ENCODE measurements around the gene BTAF1. TPM values are rescaled to one million over a fixed set of nuclear protein-coding genes. Genes with fewer than 3 reads are reported as not detected.
A peak's percentile ranks its signal among the peaks of the same experiment; 100 is the strongest.
"Not testable (repeated sequence)": the region's sequence is repeated elsewhere in the genome, so short reads cannot be mapped to it uniquely, and the experiment has no call there.

BTAF1 gene
- total RNA-seq, 4 donors from 2014 or later = 33.1 to 72.3 (median 65.1) TPM

- DNase-seq (ENCODE audit: low spot score) = no peak
- TF ChIP-seq, protein P1, sequence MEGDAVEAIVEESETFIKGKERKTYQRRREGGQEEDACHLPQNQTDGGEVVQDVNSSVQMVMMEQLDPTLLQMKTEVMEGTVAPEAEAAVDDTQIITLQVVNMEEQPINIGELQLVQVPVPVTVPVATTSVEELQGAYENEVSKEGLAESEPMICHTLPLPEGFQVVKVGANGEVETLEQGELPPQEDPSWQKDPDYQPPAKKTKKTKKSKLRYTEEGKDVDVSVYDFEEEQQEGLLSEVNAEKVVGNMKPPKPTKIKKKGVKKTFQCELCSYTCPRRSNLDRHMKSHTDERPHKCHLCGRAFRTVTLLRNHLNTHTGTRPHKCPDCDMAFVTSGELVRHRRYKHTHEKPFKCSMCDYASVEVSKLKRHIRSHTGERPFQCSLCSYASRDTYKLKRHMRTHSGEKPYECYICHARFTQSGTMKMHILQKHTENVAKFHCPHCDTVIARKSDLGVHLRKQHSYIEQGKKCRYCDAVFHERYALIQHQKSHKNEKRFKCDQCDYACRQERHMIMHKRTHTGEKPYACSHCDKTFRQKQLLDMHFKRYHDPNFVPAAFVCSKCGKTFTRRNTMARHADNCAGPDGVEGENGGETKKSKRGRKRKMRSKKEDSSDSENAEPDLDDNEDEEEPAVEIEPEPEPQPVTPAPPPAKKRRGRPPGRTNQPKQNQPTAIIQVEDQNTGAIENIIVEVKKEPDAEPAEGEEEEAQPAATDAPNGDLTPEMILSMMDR (IDR thresholded peaks at IDR 0.05) = no peak
- no peak for ATAC-seq (ENCODE audit: low FRiP score)
These were observed 39.0 kb upstream of the BTAF1 start for GRCh38 chr10:91884536-91884935.

DNA sequence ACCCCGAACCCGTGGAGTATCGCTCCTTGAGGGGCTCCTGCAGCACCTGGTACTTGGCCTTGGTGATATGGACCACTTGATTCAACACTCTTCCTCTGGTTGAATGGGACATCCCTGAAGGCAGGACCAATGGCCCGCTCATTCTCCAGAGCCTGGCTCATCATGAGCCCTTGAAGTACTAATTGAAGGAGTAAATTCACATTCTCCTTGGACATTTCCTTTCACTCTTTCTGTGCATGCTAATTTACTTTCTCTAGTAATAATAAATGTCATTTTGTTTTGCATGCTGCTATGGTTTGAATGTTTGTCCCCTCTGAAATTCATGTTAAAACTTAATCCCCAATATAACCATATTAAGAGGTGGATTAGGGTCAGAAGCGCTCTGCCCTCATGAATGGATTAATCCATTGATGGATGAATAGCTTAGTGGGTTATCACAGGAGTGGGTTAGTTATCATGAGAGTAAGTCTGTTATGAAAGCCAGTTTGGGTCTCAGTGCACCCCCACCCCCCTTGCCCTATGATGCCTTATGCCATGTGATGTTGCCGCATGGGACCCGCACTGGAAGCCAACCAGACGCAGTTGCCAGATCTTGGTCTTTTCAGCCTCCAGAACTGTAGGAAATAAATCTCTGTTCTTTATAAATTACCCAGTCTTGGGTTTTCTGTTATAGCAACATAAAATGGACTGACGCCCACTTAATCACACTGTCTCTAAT lies 38.0 kb upstream of the BTAF1 start:
- no peak for DNase-seq (ENCODE audit: low spot score)
- TF ChIP-seq, protein P1 (IDR thresholded peaks at IDR 0.05) = no peak
- ATAC-seq (ENCODE audit: low FRiP score) = no peak

DNA sequence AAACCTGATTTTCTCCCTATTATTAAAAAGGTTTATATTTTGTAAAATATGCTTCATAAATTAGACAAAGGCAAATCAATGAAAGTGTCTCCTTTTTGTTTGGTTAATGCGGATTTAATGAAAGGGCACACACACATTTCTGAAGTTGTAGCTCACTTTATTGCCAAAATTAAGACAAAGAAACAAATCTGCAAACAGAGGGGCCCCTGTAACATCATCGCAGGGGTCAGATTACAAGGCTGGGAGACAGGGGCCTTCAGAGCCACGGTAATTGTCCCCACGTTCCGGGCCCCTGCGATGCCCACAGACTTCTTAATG lies 36.7 kb upstream of the BTAF1 start:
- TF ChIP-seq, protein P1 (IDR thresholded peaks at IDR 0.05) = no peak
- DNase-seq (ENCODE audit: low spot score) (no peak), ATAC-seq (ENCODE audit: low FRiP score) (no peak)

DNA sequence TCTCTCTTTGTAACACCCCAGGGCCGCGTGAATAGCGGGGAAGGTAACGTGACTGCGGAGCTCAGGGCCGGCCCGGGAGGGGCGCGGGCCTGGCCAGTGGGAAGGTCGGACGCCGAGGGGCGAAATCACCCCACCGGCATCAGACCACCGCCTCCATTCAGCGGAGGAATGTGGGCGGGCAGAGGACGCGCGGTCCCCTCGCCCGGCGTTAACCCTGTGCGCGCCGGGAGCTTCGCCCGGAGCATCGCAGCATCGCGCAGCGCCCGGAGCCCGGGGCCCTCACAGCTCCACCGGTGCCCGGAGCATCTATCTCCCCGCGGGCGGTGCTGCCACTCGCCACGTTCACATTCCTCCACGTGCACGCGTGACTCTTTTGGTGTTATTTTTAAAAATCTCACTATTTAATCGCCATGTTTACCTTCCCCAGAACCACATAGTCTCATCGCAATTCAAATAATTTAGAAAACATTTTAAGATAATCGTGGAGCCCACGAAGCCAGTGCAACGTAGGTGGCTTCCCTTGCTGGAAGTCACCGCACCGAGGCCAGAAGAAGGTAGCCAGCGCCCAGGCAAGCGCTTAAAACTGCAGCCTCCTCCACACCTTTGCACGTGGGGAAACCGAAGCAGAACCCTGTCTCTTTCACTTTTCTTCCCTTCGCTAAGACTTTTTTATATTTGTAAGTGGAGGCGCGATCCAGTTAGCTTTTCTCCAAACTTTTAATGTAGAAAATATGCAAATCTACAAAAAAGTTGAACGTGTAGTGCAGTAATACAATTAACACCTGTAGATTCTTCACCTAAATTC lies 36.1 kb upstream of the BTAF1 start:
- DNase-seq (ENCODE audit: low spot score) = no peak
- peak; percentile 76 for ATAC-seq (ENCODE audit: low FRiP score)
- TF ChIP-seq, protein P1 (IDR thresholded peaks at IDR 0.05) = no peak

DNA sequence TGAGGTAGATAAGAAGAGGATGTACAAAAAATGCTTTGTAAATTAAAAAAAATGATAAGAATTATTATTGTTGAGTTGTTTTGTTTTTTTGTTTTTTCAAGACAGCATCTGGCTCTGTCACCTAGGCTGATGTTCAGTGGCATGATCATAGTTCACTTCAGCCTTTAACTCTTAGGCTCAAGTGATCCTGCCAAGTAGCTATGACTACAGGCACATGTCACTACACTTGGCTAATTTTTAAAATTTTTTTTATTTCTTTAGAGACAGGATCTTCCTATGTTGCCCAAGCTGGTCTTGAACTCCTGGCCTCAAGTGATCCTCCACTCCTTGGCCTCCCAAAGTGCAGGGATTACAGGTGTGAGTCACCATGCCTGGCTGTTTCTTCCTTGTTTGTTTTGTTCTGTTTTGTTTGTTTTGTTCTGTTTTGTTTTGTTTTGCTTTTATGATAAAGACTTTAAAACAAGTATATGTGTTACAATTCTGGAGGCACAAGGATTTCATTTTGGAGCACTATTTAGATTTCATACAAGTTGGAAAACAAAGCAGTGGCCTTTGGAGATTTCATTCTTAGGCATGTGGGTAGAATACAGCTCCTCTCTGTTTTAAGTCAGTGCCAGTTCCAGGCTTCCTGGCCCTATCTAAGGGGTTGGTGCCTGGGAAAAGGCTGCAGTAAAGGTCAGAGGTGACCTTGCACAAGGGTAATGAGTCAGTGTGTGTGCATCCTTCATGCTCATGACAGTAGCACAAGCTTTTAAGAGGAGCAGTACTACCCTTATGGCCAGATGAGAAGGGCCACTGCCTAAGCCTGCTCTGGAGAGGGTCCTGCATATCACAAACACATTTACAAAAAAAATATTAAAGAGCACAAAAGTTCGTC lies 32.2 kb upstream of the BTAF1 start:
- TF ChIP-seq, protein P1 (IDR thresholded peaks at IDR 0.05) = no peak
- ATAC-seq (ENCODE audit: low FRiP score) (peak; percentile 66), DNase-seq (ENCODE audit: low spot score) (no peak)

DNA sequence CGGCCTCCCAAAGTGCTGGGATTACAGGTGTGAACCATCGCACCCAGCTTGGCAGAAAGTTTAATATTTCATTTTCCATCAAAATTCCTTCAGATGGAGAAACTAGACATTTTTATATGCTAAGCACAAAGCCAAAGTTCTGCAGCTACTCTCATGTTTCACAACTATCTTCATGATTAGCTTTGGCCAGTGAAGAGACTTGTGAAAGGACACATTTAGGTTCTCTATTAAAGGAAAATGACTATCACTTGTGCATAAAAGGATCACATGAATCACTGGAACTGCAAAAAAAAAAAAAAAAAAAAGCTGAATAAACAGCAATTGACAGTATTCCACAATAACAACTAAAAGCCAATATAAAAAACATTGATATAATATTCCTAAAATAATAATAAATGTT lies 30.5 kb upstream of the BTAF1 start:
- ATAC-seq (ENCODE audit: low FRiP score) (no peak), DNase-seq (ENCODE audit: low spot score) (no peak)
- TF ChIP-seq, protein P1 (IDR thresholded peaks at IDR 0.05) = no peak

- not testable (repeated sequence) for DNase-seq (ENCODE audit: low spot score); ATAC-seq (ENCODE audit: low FRiP score)
These were observed 29.3 kb upstream of the BTAF1 start for GRCh38 chr10:91894261-91894685.
